Ammon's horn (tissue), 1 donor: ENCODE measurements around the gene SYNJ2.
"Not testable (repeated sequence)": the region's sequence is repeated elsewhere in the genome, so short reads cannot be mapped to it uniquely, and the experiment has no call there.

Source experiments
- DNase-seq: peaks from one replicate; pipeline ENCODE4 v3.0.0-alpha.2; 2016; ENCODE audit warnings: low spot score

Gene SYNJ2, protein sequence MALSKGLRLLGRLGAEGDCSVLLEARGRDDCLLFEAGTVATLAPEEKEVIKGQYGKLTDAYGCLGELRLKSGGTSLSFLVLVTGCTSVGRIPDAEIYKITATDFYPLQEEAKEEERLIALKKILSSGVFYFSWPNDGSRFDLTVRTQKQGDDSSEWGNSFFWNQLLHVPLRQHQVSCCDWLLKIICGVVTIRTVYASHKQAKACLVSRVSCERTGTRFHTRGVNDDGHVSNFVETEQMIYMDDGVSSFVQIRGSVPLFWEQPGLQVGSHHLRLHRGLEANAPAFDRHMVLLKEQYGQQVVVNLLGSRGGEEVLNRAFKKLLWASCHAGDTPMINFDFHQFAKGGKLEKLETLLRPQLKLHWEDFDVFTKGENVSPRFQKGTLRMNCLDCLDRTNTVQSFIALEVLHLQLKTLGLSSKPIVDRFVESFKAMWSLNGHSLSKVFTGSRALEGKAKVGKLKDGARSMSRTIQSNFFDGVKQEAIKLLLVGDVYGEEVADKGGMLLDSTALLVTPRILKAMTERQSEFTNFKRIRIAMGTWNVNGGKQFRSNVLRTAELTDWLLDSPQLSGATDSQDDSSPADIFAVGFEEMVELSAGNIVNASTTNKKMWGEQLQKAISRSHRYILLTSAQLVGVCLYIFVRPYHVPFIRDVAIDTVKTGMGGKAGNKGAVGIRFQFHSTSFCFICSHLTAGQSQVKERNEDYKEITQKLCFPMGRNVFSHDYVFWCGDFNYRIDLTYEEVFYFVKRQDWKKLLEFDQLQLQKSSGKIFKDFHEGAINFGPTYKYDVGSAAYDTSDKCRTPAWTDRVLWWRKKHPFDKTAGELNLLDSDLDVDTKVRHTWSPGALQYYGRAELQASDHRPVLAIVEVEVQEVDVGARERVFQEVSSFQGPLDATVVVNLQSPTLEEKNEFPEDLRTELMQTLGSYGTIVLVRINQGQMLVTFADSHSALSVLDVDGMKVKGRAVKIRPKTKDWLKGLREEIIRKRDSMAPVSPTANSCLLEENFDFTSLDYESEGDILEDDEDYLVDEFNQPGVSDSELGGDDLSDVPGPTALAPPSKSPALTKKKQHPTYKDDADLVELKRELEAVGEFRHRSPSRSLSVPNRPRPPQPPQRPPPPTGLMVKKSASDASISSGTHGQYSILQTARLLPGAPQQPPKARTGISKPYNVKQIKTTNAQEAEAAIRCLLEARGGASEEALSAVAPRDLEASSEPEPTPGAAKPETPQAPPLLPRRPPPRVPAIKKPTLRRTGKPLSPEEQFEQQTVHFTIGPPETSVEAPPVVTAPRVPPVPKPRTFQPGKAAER (N-terminal part only)

DNA sequence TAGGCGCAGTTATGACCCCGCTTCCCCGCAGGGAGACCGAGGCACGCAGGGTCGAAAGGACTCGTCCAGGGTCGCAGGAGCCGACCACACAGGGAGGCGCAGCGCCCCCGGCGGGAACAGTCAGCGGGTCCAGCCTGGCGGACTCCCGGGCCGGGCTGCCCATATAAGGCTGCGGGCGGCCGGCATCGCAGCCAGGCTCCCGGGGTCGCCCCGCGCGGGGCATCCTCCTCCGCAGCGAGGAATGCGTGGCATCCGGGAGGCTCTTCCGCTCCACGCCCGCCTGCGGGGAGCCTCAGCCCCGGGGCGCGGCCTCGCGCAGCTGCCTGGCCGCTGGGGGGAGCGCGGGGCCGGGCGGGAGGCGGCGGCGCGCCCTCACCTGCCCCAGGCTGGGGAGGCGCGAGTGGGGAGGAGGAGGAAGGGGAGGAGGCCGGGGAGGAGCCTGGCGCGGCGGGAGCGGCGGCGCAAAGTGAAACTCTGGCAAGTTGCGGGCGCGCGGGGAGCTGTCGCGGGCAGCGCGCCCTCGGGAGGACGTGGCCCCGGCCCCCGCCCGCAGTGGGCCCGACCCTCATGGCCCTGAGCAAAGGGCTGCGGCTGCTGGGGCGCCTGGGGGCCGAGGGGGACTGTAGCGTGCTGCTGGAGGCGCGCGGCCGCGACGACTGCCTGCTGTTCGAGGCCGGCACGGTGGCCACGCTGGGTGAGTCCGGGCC, at the start of gene SYNJ2:
Gene SYNJ2, plus strand, starts transcription at position 469 of the 707 bp plus-strand sequence. Its CDS starts 99 bp downstream, at position 568.
- DNase-seq: peak; percentile 77

DNA sequence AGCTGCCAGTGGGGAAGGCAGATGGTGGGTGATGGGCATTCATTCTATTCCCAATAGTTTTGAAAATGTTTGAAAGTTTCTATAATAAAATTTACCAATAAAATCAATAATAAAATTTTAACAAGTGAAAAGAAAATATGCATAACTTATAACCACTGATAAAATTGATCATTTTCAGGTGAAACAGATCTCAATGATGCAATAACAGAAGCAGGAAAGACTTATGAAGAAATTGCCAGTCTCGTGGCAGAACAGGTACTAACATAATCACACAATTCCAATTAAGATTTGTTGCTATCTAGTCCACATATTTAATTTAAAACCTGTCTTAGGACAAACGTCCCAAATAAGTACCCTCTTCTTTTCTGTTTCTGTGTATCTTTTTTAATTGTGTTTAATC, 45.9 kb upstream of the SYNJ2 start:
- no peak for DNase-seq

DNA sequence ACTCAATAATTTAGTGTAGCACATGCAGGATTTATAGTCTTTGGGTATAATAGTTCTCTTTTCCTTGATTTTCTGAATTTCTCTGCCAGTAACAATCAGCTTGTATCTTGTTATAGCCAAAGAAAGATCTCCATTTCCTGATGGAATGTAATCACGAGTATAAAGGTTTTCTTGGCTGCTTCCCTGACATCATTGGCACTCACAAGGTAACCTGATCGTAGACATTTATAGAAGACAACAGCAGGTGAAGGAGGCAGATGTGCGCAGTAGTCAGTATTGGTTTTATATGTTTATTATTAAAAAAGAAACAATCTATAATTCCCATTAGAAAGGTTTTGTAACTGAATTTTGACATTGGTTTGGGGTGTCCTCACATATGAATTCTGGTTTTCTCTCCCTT, 44.3 kb upstream of the SYNJ2 start:
- DNase-seq: no peak

DNA sequence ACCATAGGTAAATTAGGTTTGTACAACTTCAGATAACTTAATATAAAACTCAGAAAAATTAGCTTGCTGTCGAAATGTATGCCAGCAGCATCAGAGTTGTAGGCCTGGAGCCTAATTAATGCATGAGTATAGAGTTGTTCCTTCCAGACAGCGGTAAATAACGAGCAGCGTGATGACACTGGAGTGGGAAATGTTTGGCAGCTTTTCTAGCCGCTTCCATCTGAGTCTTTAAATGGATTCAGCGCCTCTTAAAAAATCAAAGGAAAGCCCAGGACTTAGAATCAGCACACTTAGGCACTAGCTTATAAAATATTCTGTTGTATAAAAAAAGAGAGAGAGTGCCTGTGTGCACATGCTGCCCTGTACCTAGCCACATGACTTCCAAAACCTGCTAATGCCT, 43.7 kb upstream of the SYNJ2 start:
- DNase-seq: no peak

DNA sequence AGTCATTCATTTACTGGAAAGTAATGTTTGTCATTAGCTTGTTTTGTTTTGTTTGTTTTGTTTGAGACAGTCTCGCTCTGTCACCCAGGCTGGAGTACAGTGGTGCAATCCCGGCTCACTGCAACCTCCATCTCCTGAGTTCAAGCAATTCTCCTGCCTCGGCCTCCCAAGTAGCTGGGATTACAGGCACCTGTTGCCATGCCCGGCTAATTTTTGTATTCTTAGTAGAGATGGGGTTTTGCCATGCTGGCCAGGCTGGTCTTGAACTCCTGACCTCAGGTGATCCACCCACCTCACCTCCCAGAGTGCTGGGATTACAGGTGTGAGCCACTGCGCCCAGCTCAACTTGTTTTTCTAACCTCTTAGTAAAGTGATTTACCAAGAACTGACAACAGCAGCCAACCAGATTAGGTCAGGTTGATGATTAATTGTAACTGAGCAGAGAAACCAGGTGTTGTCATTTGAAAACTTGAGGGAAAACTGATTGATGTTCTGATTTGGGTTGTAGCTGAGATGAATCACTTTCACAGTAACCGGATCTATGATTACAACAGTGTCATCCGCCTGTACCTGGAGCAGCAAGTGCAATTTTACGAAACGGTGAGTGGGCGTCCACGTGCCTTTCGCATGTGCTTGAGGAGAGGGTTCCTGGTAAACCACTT, 41.2 kb upstream of the SYNJ2 start:
- not testable (repeated sequence) for DNase-seq

DNA sequence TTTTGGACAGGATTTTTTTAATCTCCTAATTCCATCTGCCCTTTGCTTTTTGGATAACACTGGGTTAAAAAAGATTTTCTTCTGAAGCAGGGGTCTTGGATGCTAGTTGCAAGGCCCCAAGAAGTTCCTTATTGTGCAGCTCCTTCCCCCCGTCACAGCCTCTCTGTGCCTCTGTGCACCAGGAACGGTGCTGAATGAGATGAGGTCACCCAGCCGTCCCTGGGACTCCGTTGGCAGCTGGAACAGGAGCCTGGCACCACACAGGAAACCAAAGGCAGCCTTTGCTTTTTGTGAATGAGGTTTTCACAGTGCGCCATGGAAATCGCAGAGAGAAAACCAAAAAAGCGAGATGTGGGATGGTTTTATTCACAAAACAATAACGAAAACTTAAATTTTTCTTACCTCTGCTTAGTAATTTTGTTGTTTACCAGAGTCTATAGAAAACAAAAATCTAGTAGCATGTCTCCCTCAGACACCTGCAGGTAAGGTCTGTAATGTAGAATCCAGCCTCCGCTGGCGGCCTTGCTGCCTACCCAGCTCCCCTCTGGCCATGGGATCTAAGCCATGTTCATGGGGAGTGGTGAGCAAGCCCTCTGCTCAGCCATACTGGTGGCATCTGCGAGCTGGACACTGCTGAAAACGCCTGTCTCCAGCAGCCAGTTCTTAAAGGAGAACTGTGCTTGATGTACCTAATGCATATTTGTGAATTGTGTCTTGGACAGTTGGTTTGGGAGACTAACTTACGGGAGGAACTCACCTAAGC, 40.4 kb upstream of the SYNJ2 start:
- peak; percentile 94 for DNase-seq

DNA sequence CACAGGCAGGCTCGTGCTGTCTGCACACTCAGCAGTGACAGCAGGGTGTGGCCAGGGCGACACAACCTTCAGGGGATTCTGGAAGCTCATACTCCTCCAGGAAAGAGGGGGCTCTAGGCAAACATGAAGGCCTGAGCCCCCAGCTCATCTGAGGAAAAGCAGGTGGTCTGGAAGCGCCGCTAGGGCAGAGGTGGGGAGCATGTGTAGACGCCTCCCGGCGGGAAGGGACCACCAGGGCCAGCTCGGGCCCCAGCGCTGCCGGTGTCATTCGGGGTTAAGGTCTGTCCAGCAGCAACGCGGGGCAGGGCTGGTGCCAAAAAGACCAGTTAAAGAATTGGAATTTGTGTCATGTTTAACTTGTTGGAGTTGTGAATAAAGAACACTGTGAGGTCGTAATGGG, 39.3 kb upstream of the SYNJ2 start:
- DNase-seq: no peak

DNA sequence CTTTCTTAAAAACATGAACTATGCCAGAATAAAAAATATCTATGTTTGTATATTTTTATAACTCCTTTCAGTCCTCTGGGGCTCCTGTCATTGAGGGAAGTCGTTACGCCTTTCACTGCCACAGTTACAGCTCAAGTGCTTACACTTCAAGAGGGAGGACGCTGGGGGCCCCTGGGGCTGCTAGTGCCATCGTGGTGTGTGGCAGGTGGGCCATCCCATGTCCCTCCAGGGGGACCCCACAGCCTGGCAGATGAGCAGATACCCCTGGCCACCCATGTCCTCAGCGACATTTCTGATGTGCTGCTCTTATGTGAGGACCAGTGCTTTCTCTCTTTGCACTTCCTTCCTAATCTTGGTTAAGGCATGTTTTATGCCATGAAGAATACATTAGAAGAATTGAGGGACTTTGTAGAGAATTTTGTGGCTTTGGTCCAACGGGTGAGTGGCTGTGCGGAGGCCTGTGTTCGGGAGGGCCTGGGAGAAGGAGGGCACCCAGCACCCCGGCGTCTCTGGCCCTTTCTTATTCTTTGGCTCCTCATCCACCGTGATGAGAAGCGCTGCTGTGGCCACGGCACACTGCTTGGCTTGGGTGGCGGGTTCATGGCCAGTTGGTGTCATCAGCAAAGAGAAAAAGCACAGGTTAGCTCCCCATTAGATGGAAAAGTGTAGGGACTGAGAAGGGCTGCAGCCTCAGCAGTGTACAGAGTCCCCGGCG, 38.3 kb upstream of the SYNJ2 start:
- DNase-seq: no peak

DNA sequence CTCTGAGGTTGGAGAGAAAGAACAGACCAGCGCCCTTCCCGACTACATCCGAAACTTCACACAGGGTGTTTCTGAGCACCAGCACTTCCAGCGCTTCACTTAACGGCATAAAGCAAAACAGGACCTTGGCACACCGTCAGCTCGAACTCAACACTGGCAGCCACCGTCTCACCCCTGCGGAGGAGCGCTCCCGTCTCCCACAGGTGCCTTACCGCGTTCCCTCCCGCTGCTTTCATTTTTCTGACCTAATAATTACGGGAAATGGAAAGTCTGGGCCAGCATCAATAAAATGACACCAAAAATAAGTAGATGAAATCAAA, 37.7 kb upstream of the SYNJ2 start:
- no peak for DNase-seq

DNA sequence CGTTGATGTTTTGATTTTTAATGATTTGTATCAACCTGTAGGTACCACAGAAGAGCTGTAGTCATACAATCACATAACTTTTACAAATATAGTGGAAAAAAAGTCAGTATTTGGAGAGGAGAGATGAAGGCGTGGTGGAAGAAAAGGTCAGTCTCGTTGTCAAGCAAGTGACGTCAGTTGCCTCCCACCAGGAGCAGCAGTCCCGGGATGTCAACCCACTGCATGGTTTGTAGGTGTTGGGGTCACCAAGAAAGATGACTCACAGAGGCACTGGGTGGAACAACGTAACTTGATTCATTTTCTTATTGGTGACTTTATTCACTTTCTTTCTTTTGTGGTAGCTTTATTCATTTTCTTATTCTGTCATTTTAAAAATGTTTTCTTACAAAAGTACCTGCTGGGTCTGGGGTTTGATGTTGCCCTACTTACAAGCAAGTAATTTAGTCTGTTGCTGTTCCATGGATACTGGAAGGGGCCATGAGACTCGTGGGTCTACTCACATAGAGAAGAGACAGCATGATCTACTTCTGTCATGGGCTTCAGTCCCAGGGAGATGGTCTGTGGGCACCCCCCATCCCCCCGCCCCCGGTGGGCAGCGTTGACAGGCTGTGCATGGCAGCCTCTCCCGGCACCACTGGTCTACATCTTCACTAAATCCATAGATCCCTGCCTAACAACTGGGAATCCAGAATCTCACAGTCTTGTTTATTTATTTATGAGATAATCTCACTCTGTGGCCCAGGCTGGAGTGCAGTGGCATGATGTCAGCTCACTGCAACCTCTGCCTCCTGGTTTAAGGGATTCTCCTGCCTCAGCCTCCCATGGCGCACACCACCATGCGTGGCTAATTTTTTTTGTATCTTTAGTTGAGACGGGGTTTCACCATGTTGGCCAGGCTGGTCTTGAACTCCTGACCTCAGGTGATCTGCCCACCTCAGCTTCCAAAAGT, 36.4 kb upstream of the SYNJ2 start:
- DNase-seq: no peak

DNA sequence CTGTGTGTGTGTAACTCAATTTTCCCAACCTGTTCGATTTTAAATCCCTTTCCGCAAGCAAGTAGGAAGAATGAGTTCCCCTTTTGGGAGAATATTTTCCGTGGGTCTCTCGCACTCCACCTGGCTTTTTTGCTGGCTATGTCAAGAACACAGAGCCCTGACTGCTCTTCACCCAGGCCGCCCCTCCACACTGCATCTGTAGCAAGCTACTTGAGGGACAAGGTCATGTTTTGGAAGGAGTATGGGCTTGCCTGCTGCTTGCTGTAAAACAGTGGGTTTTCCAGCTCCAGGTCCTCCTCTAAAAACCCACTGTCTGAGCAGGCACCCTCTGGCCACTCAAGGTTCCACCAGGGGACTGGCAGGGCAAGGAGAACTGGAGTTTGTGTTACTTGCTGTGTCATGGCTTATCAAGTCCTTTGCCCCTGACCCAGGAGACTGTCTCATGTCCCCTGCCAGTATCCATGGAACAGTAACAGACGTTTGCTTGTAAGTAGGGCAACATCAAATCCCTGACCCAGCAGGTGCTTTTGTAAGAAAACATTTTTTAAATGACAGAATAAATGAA, 35.5 kb upstream of the SYNJ2 start:
- no peak for DNase-seq

DNA sequence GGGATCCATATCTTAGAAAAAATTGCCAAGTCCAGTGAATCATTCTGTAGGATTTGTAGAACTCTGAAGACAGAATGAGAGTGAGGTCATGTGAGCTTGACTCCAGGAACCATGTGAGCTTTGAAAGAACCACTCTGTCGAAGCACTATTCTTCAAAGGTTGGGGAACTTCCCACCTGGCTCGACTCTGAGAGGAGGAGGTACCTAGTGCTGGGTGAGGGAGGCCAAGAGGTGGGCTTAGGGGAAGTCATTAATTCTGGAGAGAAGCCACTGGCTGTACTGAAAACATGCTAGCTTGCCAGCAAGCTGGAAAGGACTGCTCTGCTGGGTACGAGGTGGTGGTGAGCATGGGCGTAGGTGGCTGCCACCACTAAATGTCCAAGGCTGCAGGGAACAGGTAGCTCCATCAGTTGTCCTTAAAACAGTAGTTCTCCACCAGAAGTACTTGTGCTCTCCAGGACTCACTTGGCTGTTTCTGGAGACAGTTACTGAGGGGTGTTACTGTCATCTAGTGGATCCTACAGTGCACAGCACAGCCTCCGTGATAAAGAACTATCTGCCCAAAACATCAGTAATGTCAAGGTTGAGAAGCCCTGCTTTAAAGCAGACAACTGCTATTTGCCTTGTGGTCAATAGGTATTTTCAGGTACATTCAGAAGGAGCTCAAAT, 34.7 kb upstream of the SYNJ2 start:
- DNase-seq: peak; percentile 83

DNA sequence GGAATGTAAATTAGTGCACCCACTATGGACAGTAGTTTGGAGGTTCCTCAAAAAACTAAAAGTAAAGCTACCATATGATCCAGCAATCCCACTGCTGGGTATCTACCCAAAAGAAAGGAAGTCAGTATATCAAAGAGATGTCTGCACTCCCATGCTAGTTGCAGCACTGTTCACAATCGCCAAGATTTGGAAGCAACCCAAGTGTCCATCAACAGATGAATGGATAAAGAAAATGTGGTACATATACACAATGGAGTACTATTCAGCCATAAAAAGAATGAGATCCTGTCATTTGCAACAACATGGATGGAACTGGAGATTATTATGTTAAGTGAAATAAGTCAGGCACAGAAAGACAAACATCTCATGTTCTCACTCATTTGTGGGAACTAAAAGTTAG, 30.8 kb upstream of the SYNJ2 start:
- DNase-seq: not testable (repeated sequence)

DNA sequence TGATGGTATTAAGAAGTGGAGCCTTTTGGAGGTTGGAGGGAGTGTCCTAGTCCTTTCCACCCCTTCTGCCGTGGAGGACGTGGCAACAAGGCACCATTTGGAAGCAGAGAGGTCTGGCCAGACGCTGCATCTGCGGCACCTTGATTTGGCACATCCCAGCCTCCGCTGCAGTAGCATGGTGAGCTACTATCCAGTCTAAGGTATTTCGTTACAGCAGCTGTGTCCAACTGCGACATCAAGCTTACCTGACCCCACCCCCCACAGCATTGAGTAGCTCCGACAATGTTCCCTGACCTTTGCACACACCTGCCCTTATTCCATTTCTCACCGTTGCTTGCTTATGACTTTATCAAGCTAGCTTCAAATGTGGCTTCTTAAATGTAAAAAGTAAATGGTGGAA, 29.8 kb upstream of the SYNJ2 start:
- DNase-seq: no peak

DNA sequence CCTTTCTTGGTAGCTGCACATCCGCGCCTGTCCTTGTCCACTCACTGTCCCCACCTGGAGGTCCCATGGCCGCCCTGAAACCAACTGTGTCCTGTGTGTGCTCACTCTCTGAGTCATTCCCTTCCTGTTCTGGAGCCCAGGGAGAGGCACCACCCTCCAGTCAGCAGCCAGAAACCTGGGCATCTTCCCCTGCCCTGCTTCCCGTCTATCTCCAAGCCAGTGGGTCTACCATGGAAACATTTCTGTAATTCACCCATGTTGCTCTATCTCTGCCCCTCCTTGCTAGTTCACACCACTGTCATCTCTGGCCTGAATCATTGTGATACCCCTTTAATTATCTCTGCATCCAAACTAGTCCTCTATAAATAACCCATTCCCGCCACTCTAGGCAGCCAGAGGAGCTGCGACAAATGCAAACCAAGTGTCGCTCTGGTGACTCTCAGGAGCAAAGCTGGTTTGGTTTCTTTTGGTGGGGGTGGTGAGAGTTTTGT, 28.8 kb upstream of the SYNJ2 start:
- DNase-seq: no peak

DNA sequence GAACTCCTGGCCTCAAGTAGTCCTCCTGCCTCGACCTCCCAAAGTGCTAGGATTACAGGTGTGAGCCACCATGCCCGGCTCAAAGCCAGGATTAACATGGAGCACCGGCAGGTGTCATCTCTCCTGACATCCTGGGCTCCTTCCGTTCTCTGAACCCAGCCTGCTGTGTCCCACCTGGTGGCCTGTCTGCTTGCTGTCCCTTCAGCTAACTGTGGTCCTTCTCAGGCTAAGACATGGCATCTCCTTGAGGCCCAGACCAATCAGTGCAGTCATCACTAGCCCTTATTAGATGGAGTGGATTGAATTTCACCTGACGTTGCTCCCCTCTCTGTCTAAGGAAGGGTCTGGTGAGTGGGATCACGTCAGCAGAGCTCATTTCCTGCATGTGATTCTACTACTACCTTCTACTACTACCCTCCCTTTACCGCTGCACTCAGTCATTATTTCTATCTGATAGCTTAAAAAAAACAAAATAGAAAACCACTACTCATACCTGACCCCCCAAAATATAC, 28.0 kb upstream of the SYNJ2 start:
- no peak for DNase-seq
